GM23338 (cell line): ENCODE measurements around the gene RCVRN.

Source experiments
- CREB1 ChIP-seq: fragments of 250-450 bp; sonication (Bioruptor Pico); IDR thresholded peaks from 2 replicates; pipeline ENCODE4 v1.5.0; 2020; ENCODE audit warnings: low read depth, mild to moderate bottlenecking, moderate library complexity
- EZH2 ChIP-seq: fragments of 200-600 bp; sonication (generic); IDR thresholded peaks from one replicate; pipeline ENCODE4 v1.8.0; 2017; ENCODE audit warnings: antibody characterized with exemption, mild to moderate bottlenecking, low read depth; ENCODE audit not compliant: unreplicated experiment
- EZH2phosphoT487 ChIP-seq: fragments of 200-600 bp; sonication (generic); IDR thresholded peaks from one replicate; pipeline ENCODE4 v1.8.1; 2018; ENCODE audit warnings: antibody characterized with exemption; ENCODE audit not compliant: unreplicated experiment
- JUNB ChIP-seq: IDR thresholded peaks from one replicate; pipeline ENCODE4 v1.6.1; 2016; ENCODE audit warnings: antibody characterized with exemption; ENCODE audit not compliant: unreplicated experiment
- NANOG ChIP-seq: IDR thresholded peaks from 2 replicates; pipeline ENCODE4 v1.6.1; 2016; ENCODE audit warnings: antibody characterized with exemption, borderline replicate concordance
- POLR2AphosphoS5 ChIP-seq: IDR thresholded peaks from 2 replicates; pipeline ENCODE4 v1.6.1; 2016; ENCODE audit warnings: antibody characterized with exemption, low read depth
- STAT1 ChIP-seq: IDR thresholded peaks from one replicate; pipeline ENCODE4 v1.6.1; 2016; ENCODE audit warnings: antibody characterized with exemption; ENCODE audit not compliant: unreplicated experiment
- ZNF114 ChIP-seq: fragments of 250-450 bp; sonication (Bioruptor Pico); IDR thresholded peaks from 2 replicates; pipeline ENCODE4 v1.5.0; 2020; ENCODE audit warnings: mild to moderate bottlenecking, moderate library complexity
- TF ChIP-seq, protein P1 (sequence below), 2 experiments: fragments of 200-600 bp in 1 of 2; sonication (generic) in 1 of 2; conservative IDR thresholded peaks; 2 replicates each; pipeline versions ENCODE4 v1.5.1 to v1.6.1; 2016 to 2017; ENCODE audit warnings: antibody characterized with exemption in 2 of 2, low read depth in 2 of 2, mild to moderate bottlenecking in 2 of 2, moderate library complexity in 1 of 2
- TF ChIP-seq, protein P2 (sequence below): IDR thresholded peaks from one replicate; pipeline ENCODE4 v1.6.1; 2018; ENCODE audit warnings: antibody characterized with exemption; ENCODE audit not compliant: unreplicated experiment
- TF ChIP-seq, protein P3 (sequence below): IDR thresholded peaks from 2 replicates; pipeline ENCODE4 v1.6.1; 2016; ENCODE audit warnings: antibody characterized with exemption

DNA sequence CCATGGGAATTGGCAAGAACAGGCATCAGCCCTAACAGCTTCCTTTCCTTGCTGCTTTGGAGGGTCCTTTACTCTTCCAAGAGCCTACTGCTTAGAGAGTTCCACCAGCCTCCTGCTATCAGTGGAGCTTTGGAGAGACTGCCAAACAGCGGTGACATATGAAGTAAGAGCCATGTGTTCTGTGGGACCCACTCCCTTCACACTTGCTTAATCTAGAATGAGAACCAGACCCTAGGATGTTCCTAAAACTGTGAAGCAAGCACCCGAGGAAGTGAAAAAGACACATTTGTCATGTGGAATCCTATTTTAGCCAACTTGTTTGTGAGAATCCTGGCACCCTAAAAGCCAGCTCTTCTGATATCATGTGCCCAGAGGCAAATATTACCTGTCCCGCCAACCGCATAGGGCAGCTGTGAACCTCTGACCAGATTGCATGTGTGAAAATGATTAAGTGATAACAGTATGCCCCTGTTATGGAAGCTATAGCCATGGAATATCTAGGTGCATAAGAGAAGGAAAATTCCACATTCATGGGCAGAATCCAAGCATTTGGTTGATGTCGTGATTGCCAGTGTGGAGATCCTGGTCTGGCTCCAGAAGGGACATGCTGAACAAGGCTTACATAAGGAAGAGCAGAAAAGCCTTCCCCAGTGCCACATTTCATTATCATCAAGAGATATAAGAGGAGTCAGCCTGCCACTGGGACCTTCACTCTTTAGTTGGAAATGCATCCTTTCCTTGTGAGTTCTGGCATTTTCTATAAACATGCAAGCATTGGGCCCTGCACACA is 18.7 kb downstream of the RCVRN start:
- TF ChIP-seq STAT1 (no peak), POLR2AphosphoS5 (no peak), JUNB (no peak), CREB1 (CRISPR knock-in tag) (no peak), EZH2 (no peak), NANOG (no peak), EZH2phosphoT487 (no peak), ZNF114 (CRISPR knock-in tag) (no peak)
- TF ChIP-seq, protein P1, sequence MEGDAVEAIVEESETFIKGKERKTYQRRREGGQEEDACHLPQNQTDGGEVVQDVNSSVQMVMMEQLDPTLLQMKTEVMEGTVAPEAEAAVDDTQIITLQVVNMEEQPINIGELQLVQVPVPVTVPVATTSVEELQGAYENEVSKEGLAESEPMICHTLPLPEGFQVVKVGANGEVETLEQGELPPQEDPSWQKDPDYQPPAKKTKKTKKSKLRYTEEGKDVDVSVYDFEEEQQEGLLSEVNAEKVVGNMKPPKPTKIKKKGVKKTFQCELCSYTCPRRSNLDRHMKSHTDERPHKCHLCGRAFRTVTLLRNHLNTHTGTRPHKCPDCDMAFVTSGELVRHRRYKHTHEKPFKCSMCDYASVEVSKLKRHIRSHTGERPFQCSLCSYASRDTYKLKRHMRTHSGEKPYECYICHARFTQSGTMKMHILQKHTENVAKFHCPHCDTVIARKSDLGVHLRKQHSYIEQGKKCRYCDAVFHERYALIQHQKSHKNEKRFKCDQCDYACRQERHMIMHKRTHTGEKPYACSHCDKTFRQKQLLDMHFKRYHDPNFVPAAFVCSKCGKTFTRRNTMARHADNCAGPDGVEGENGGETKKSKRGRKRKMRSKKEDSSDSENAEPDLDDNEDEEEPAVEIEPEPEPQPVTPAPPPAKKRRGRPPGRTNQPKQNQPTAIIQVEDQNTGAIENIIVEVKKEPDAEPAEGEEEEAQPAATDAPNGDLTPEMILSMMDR (conservative IDR thresholded peaks at IDR 0.05; ENCODE audit: low read depth in 2 of 2), result no peak
- TF ChIP-seq, protein P2, sequence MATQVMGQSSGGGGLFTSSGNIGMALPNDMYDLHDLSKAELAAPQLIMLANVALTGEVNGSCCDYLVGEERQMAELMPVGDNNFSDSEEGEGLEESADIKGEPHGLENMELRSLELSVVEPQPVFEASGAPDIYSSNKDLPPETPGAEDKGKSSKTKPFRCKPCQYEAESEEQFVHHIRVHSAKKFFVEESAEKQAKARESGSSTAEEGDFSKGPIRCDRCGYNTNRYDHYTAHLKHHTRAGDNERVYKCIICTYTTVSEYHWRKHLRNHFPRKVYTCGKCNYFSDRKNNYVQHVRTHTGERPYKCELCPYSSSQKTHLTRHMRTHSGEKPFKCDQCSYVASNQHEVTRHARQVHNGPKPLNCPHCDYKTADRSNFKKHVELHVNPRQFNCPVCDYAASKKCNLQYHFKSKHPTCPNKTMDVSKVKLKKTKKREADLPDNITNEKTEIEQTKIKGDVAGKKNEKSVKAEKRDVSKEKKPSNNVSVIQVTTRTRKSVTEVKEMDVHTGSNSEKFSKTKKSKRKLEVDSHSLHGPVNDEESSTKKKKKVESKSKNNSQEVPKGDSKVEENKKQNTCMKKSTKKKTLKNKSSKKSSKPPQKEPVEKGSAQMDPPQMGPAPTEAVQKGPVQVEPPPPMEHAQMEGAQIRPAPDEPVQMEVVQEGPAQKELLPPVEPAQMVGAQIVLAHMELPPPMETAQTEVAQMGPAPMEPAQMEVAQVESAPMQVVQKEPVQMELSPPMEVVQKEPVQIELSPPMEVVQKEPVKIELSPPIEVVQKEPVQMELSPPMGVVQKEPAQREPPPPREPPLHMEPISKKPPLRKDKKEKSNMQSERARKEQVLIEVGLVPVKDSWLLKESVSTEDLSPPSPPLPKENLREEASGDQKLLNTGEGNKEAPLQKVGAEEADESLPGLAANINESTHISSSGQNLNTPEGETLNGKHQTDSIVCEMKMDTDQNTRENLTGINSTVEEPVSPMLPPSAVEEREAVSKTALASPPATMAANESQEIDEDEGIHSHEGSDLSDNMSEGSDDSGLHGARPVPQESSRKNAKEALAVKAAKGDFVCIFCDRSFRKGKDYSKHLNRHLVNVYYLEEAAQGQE, result no peak
- TF ChIP-seq, protein P3, sequence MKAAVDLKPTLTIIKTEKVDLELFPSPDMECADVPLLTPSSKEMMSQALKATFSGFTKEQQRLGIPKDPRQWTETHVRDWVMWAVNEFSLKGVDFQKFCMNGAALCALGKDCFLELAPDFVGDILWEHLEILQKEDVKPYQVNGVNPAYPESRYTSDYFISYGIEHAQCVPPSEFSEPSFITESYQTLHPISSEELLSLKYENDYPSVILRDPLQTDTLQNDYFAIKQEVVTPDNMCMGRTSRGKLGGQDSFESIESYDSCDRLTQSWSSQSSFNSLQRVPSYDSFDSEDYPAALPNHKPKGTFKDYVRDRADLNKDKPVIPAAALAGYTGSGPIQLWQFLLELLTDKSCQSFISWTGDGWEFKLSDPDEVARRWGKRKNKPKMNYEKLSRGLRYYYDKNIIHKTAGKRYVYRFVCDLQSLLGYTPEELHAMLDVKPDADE, result no peak
